ENCODE measurements around the gene ST6GALNAC5.
"Not testable (repeated sequence)": the region's sequence is repeated elsewhere in the genome, so short reads cannot be mapped to it uniquely, and the experiment has no call there.

DNA sequence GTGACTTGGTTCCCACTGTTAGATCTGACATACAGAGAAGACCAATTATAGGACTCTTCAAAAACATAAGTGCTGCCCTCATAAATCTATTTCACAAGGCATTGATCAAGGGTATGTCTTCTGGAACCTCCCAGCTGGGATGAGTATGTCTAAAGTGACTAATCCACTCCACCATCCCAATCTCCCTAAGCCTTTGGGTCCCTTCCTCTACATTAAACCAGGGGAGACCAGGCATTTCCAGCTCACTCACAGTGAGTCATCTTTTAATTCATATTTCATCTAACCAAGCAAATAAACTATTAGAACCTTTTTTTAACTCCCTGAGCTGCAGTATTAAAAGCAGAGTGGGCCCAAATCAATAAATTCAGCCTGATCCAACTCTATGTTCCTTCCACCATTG is 11.7 kb downstream of the ST6GALNAC5 start:
- TF ChIP-seq, protein P1, sequence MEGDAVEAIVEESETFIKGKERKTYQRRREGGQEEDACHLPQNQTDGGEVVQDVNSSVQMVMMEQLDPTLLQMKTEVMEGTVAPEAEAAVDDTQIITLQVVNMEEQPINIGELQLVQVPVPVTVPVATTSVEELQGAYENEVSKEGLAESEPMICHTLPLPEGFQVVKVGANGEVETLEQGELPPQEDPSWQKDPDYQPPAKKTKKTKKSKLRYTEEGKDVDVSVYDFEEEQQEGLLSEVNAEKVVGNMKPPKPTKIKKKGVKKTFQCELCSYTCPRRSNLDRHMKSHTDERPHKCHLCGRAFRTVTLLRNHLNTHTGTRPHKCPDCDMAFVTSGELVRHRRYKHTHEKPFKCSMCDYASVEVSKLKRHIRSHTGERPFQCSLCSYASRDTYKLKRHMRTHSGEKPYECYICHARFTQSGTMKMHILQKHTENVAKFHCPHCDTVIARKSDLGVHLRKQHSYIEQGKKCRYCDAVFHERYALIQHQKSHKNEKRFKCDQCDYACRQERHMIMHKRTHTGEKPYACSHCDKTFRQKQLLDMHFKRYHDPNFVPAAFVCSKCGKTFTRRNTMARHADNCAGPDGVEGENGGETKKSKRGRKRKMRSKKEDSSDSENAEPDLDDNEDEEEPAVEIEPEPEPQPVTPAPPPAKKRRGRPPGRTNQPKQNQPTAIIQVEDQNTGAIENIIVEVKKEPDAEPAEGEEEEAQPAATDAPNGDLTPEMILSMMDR (conservative IDR thresholded peaks at IDR 0.05; ENCODE audit: low read depth in 2 of 2): not testable (repeated sequence)
- not testable (repeated sequence) for TF ChIP-seq EZH2 (IDR thresholded peaks at IDR 0.05; ENCODE audit: low read depth, unreplicated experiment); EZH2phosphoT487 (IDR thresholded peaks at IDR 0.05; ENCODE audit: unreplicated experiment); POLR2AphosphoS5 (IDR thresholded peaks at IDR 0.05; ENCODE audit: low read depth); STAT1 (IDR thresholded peaks at IDR 0.05; ENCODE audit: unreplicated experiment); CREB1 (CRISPR knock-in tag; IDR thresholded peaks at IDR 0.05; ENCODE audit: low read depth); JUNB (IDR thresholded peaks at IDR 0.05; ENCODE audit: unreplicated experiment); ZNF114 (CRISPR knock-in tag; IDR thresholded peaks at IDR 0.05); NANOG (IDR thresholded peaks at IDR 0.05; ENCODE audit: borderline replicate concordance); ZNF331 (CRISPR knock-in tag; IDR thresholded peaks at IDR 0.05; ENCODE audit: low read depth)
- TF ChIP-seq, protein P2, sequence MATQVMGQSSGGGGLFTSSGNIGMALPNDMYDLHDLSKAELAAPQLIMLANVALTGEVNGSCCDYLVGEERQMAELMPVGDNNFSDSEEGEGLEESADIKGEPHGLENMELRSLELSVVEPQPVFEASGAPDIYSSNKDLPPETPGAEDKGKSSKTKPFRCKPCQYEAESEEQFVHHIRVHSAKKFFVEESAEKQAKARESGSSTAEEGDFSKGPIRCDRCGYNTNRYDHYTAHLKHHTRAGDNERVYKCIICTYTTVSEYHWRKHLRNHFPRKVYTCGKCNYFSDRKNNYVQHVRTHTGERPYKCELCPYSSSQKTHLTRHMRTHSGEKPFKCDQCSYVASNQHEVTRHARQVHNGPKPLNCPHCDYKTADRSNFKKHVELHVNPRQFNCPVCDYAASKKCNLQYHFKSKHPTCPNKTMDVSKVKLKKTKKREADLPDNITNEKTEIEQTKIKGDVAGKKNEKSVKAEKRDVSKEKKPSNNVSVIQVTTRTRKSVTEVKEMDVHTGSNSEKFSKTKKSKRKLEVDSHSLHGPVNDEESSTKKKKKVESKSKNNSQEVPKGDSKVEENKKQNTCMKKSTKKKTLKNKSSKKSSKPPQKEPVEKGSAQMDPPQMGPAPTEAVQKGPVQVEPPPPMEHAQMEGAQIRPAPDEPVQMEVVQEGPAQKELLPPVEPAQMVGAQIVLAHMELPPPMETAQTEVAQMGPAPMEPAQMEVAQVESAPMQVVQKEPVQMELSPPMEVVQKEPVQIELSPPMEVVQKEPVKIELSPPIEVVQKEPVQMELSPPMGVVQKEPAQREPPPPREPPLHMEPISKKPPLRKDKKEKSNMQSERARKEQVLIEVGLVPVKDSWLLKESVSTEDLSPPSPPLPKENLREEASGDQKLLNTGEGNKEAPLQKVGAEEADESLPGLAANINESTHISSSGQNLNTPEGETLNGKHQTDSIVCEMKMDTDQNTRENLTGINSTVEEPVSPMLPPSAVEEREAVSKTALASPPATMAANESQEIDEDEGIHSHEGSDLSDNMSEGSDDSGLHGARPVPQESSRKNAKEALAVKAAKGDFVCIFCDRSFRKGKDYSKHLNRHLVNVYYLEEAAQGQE (IDR thresholded peaks at IDR 0.05; ENCODE audit: unreplicated experiment): not testable (repeated sequence)
- TF ChIP-seq, protein P3, sequence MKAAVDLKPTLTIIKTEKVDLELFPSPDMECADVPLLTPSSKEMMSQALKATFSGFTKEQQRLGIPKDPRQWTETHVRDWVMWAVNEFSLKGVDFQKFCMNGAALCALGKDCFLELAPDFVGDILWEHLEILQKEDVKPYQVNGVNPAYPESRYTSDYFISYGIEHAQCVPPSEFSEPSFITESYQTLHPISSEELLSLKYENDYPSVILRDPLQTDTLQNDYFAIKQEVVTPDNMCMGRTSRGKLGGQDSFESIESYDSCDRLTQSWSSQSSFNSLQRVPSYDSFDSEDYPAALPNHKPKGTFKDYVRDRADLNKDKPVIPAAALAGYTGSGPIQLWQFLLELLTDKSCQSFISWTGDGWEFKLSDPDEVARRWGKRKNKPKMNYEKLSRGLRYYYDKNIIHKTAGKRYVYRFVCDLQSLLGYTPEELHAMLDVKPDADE (IDR thresholded peaks at IDR 0.05): not testable (repeated sequence)
- TF ChIP-seq, protein P4, sequence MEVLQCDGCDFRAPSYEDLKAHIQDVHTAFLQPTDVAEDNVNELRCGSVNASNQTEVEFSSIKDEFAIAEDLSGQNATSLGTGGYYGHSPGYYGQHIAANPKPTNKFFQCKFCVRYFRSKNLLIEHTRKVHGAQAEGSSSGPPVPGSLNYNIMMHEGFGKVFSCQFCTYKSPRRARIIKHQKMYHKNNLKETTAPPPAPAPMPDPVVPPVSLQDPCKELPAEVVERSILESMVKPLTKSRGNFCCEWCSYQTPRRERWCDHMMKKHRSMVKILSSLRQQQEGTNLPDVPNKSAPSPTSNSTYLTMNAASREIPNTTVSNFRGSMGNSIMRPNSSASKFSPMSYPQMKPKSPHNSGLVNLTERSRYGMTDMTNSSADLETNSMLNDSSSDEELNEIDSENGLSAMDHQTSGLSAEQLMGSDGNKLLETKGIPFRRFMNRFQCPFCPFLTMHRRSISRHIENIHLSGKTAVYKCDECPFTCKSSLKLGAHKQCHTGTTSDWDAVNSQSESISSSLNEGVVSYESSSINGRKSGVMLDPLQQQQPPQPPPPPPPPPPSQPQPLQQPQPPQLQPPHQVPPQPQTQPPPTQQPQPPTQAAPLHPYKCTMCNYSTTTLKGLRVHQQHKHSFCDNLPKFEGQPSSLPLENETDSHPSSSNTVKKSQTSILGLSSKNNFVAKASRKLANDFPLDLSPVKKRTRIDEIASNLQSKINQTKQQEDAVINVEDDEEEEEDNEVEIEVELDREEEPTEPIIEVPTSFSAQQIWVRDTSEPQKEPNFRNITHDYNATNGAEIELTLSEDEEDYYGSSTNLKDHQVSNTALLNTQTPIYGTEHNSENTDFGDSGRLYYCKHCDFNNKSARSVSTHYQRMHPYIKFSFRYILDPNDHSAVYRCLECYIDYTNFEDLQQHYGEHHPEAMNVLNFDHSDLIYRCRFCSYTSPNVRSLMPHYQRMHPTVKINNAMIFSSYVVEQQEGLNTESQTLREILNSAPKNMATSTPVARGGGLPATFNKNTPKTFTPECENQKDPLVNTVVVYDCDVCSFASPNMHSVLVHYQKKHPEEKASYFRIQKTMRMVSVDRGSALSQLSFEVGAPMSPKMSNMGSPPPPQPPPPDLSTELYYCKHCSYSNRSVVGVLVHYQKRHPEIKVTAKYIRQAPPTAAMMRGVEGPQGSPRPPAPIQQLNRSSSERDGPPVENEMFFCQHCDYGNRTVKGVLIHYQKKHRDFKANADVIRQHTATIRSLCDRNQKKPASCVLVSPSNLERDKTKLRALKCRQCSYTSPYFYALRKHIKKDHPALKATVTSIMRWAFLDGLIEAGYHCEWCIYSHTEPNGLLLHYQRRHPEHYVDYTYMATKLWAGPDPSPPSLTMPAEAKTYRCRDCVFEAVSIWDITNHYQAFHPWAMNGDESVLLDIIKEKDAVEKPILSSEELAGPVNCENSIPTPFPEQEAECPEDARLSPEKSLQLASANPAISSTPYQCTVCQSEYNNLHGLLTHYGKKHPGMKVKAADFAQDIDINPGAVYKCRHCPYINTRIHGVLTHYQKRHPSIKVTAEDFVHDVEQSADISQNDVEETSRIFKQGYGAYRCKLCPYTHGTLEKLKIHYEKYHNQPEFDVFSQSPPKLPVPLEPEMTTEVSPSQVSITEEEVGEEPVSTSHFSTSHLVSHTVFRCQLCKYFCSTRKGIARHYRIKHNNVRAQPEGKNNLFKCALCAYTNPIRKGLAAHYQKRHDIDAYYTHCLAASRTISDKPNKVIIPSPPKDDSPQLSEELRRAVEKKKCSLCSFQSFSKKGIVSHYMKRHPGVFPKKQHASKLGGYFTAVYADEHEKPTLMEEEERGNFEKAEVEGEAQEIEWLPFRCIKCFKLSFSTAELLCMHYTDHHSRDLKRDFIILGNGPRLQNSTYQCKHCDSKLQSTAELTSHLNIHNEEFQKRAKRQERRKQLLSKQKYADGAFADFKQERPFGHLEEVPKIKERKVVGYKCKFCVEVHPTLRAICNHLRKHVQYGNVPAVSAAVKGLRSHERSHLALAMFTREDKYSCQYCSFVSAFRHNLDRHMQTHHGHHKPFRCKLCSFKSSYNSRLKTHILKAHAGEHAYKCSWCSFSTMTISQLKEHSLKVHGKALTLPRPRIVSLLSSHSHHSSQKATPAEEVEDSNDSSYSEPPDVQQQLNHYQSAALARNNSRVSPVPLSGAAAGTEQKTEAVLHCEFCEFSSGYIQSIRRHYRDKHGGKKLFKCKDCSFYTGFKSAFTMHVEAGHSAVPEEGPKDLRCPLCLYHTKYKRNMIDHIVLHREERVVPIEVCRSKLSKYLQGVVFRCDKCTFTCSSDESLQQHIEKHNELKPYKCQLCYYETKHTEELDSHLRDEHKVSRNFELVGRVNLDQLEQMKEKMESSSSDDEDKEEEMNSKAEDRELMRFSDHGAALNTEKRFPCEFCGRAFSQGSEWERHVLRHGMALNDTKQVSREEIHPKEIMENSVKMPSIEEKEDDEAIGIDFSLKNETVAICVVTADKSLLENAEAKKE (CRISPR knock-in tag; IDR thresholded peaks at IDR 0.05): not testable (repeated sequence)
